Smooth muscle cell (in vitro differentiated cells): ENCODE data around the gene SIRPD. TPM values are rescaled to one million over a fixed set of nuclear protein-coding genes. Genes with fewer than 3 reads are reported as not detected.

Experiments
- DNase-seq: peaks from one replicate; lab custom pipeline; 2025; ENCODE audit not compliant: unreplicated experiment; lab: John Stamatoyannopoulos, UW
- H2AFZ ChIP-seq: fragments of 200-600 bp; sonication (generic); 2 replicates; pipeline ENCODE4 v1.6.0; 2016; ENCODE audit warnings: antibody characterized with exemption, low read depth, mild to moderate bottlenecking
- H3F3A ChIP-seq: fragments of 200-600 bp; sonication (generic); 2 replicates; pipeline ENCODE4 v1.6.0; 2017; ENCODE audit warnings: antibody characterized with exemption, low read depth
- H3K27ac ChIP-seq: fragments of 200-600 bp; sonication (generic); 2 replicates; pipeline ENCODE4 v1.5.1; 2016; ENCODE audit warnings: low read depth, mild to moderate bottlenecking
- H3K27me3 ChIP-seq: fragments of 200-600 bp; sonication (generic); 2 replicates; pipeline ENCODE4 v1.6.1; 2016; ENCODE audit warnings: low read depth, mild to moderate bottlenecking
- H3K36me3 ChIP-seq: fragments of 200-600 bp; sonication (generic); 2 replicates; pipeline ENCODE4 v1.5.1; 2016; ENCODE audit warnings: low read depth
- H3K4me1 ChIP-seq: fragments of 200-600 bp; sonication (generic); 2 replicates; pipeline ENCODE4 v1.5.1; 2016; ENCODE audit warnings: low read depth
- H3K4me2 ChIP-seq: fragments of 200-600 bp; sonication (generic); 2 replicates; pipeline ENCODE4 v1.6.0; 2016; ENCODE audit warnings: mild to moderate bottlenecking
- H3K4me3 ChIP-seq: fragments of 200-600 bp; sonication (generic); 2 replicates; pipeline ENCODE4 v1.5.1; 2016; ENCODE audit warnings: mild to moderate bottlenecking
- H3K79me2 ChIP-seq: fragments of 200-600 bp; sonication (generic); 2 replicates; pipeline ENCODE4 v1.6.0; 2016; ENCODE audit warnings: low read depth, mild to moderate bottlenecking
- H3K9ac ChIP-seq: fragments of 200-600 bp; sonication (generic); 2 replicates; pipeline ENCODE4 v1.6.0; 2016; ENCODE audit warnings: low read depth
- H3K9me3 ChIP-seq: fragments of 200-600 bp; sonication (generic); replicated peaks from 2 replicates; pipeline ENCODE4 v1.5.1; 2016; ENCODE audit warnings: low read depth
- H4K20me1 ChIP-seq: fragments of 200-600 bp; sonication (generic); 2 replicates; pipeline ENCODE4 v1.6.0; 2016; ENCODE audit warnings: low read depth
- WGBS: methylation state at CpG from one replicate; pipeline ENCODE4 v1.1.7; 2016; ENCODE audit warnings: low lambda C conversion rate; 5-methylcytosine and 5-hydroxymethylcytosine counted together
- polyA plus RNA-seq: library from polyadenylated mRNA; unstranded; fragments of >200 nt; fragmentation: Nextera tagmentation; extraction: Ambion mirVana; gene quantifications from 2 replicates; pipeline ENCODE4 v1.2.1, GENCODE V29; 2016
- total RNA-seq: library from RNA; depleted of rRNA; stranded (reverse); fragments of >200 nt; gene quantifications from 2 replicates; pipeline ENCODE4 v1.2.3, GENCODE V29; 2014
- TF ChIP-seq, protein P1 (sequence below): fragments of 200-600 bp; sonication (generic); IDR thresholded peaks from 2 replicates; pipeline ENCODE4 v1.5.1; 2017; ENCODE audit warnings: borderline replicate concordance, mild to moderate bottlenecking, antibody characterized with exemption; ENCODE audit not compliant: insufficient read depth, poor library complexity, severe bottlenecking

Gene SIRPD
- not detected in 2 replicates for total RNA-seq
- not detected in 2 replicates for polyA plus RNA-seq

DNA sequence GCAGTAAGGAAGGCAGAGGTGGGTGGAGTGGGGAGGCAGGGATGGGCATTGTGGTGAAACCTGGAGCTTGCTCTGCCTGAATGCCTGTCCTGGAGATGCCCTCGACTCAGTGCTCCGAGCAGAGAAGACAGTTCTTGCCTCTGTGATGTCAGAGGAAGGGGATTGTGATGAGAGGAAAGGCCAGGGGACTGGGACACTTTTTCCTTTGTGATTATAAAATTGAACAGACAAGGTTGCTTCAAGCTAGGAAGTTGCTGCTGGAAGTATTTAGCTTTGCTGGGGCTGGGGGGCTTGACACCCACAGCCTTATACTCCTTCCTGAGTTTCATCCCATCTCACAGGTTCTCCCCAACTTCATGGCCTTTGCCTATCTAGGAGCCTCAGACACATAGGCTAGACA lies at the start of gene SIRPD:
Gene SIRPD, minus strand, starts transcription at position 101 of the 400 bp plus-strand sequence. Its CDS starts 52 bp downstream, at position 49.
- Histone ChIP-seq H3F3A (no peaks in the 10 kb centered on the region), H3K9me3 (no peaks in the 10 kb centered on the region), H3K9ac (no peak within 1 kb of the TSS), H3K79me2 (no peaks in the 10 kb centered on the region), H3K4me3 (no peak within 1 kb of the TSS), H3K27me3 (no peaks in the 10 kb centered on the region), H4K20me1 (no peaks in the 10 kb centered on the region), H3K4me1 (no peaks in the 10 kb centered on the region), H3K27ac (no peak within 1 kb of the TSS), H3K36me3 (no peaks in the 10 kb centered on the region), H2AFZ (no peak within 1 kb of the TSS), H3K4me2 (no peak within 1 kb of the TSS)
- no peak for DNase-seq
- TF ChIP-seq, protein P1, sequence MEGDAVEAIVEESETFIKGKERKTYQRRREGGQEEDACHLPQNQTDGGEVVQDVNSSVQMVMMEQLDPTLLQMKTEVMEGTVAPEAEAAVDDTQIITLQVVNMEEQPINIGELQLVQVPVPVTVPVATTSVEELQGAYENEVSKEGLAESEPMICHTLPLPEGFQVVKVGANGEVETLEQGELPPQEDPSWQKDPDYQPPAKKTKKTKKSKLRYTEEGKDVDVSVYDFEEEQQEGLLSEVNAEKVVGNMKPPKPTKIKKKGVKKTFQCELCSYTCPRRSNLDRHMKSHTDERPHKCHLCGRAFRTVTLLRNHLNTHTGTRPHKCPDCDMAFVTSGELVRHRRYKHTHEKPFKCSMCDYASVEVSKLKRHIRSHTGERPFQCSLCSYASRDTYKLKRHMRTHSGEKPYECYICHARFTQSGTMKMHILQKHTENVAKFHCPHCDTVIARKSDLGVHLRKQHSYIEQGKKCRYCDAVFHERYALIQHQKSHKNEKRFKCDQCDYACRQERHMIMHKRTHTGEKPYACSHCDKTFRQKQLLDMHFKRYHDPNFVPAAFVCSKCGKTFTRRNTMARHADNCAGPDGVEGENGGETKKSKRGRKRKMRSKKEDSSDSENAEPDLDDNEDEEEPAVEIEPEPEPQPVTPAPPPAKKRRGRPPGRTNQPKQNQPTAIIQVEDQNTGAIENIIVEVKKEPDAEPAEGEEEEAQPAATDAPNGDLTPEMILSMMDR, result no peak
- 83% methylated on average over 2 of the region's 2 CpGs for WGBS

DNA sequence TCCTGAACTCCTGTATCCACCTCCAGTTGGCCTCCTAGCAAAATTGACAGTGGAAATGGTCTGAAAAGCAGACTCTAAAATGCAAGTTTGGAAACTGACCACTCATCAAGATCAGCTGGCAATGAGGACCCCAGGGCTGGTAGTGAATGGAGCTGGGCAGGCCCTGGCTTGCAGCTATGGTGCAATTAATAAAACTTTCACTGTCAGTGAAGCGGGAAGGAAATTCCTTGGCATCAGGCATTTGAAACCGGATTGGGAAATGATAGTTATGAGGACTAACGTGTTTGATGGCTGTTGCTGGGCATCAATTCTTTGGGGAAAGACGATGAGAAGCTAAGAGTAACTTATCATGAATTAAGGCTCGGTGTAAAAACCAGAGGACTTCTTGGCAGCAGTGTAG lies 43.2 kb upstream of the SIRPD start:
- Histone ChIP-seq H3F3A (no peaks in the 10 kb centered on the region), H2AFZ (no peak overlapping the region), H3K4me1 (no peaks in the 10 kb centered on the region), H3K36me3 (no peaks in the 10 kb centered on the region), H3K4me2 (no peak overlapping the region), H3K4me3 (no peak overlapping the region), H4K20me1 (no peaks in the 10 kb centered on the region), H3K27me3 (no peaks in the 10 kb centered on the region), H3K9ac (no peak overlapping the region), H3K79me2 (no peaks in the 10 kb centered on the region), H3K27ac (no peak overlapping the region), H3K9me3 (no peaks in the 10 kb centered on the region)
- DNase-seq, result no peak
- TF ChIP-seq, protein P1, result no peak
- no CpG with 5 or more reads among the region's 5 CpGs for WGBS

DNA sequence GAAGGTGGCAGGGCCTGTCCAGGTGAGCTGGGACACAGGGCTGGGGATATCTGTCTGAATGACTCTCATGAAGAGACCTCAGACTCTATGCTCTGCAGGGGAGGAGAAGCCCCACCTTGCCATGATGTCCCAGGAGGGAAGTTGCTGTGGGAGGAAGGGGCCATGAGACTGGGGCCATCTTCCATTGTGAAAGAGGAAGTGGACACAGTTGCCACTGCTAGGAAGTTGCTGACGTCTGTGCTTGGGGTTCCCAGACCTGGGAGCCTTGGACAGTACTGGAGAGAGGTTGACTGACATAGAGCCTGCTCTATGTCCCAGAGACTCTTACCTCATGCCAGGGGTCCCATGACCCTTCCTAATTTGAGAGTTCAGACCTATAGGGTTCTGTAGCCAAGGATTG lies 37.8 kb upstream of the SIRPD start:
- no peak overlapping the region for H3K4me2 ChIP-seq
- H3K9ac ChIP-seq, result no peak overlapping the region
- H3K4me1 ChIP-seq, result no peaks in the 10 kb centered on the region
- no peaks in the 10 kb centered on the region for H3K79me2 ChIP-seq
- no CpG with 5 or more reads among the region's 1 CpG for WGBS
- no peaks in the 10 kb centered on the region for H3F3A ChIP-seq
- no peak overlapping the region for H3K27ac ChIP-seq
- H3K4me3 ChIP-seq, result no peak overlapping the region
- H4K20me1 ChIP-seq, result no peaks in the 10 kb centered on the region
- H3K9me3 ChIP-seq, result no peaks in the 10 kb centered on the region
- no peaks in the 10 kb centered on the region for H3K27me3 ChIP-seq
- TF ChIP-seq, protein P1, result no peak
- no peak for DNase-seq
- H3K36me3 ChIP-seq, result no peaks in the 10 kb centered on the region
- no peak overlapping the region for H2AFZ ChIP-seq
